GM23248 (cell line): Measurements from ENCODE around the gene BUD31. TPM values are rescaled to one million over a fixed set of nuclear protein-coding genes. Genes with fewer than 3 reads are reported as not detected.

Experiments
- DNase-seq: peaks from one replicate; pipeline ENCODE4 v3.0.0-alpha.2; 2015
- H2AFZ ChIP-seq: fragments of 200-600 bp; sonication (generic); 2 replicates; pipeline ENCODE4 v1.6.1; 2016; ENCODE audit warnings: antibody characterized with exemption
- H3F3A ChIP-seq: fragments of 200-600 bp; sonication (generic); 2 replicates; pipeline ENCODE4 v1.6.1; 2016; ENCODE audit warnings: mild to moderate bottlenecking, antibody characterized with exemption, mixed run types; ENCODE audit not compliant: insufficient read depth
- H3K27ac ChIP-seq: fragments of 200-600 bp; sonication (generic); 2 replicates; pipeline ENCODE4 v1.5.1; 2016; ENCODE audit warnings: mild to moderate bottlenecking
- H3K27me3 ChIP-seq: fragments of 200-600 bp; sonication (generic); replicated peaks from 2 replicates; pipeline ENCODE4 v1.6.1; 2016; ENCODE audit warnings: mild to moderate bottlenecking; ENCODE audit not compliant: insufficient read depth
- H3K36me3 ChIP-seq: fragments of 200-600 bp; sonication (generic); 2 replicates; pipeline ENCODE4 v1.6.1; 2016; ENCODE audit warnings: low read depth, mild to moderate bottlenecking
- H3K4me1 ChIP-seq: fragments of 200-600 bp; sonication (generic); 2 replicates; pipeline ENCODE4 v1.6.1; 2016; ENCODE audit warnings: mild to moderate bottlenecking; ENCODE audit not compliant: insufficient read depth
- H3K4me2 ChIP-seq: fragments of 200-600 bp; sonication (generic); one replicate; pipeline ENCODE4 v1.6.1; 2016; ENCODE audit warnings: mild to moderate bottlenecking; ENCODE audit not compliant: unreplicated experiment
- H3K4me3 ChIP-seq: fragments of 200-600 bp; sonication (generic); 2 replicates; pipeline ENCODE4 v1.5.1; 2016; ENCODE audit warnings: mild to moderate bottlenecking
- H3K79me2 ChIP-seq: fragments of 200-600 bp; sonication (generic); 2 replicates; pipeline ENCODE4 v1.6.1; 2016; ENCODE audit warnings: mild to moderate bottlenecking; ENCODE audit not compliant: insufficient read depth
- H3K9ac ChIP-seq: fragments of 200-600 bp; sonication (generic); 2 replicates; pipeline ENCODE4 v1.6.1; 2016; ENCODE audit warnings: mild to moderate bottlenecking
- H3K9me2 ChIP-seq: fragments of 200-600 bp; sonication (generic); 2 replicates; pipeline ENCODE4 v1.6.1; 2016; ENCODE audit warnings: mixed run types, mild to moderate bottlenecking, moderate library complexity; ENCODE audit not compliant: insufficient read depth
- H3K9me3 ChIP-seq: fragments of 200-600 bp; sonication (generic); one replicate; pipeline ENCODE4 v1.6.1; 2017; ENCODE audit warnings: low read depth
- H4K20me1 ChIP-seq: fragments of 200-600 bp; sonication (generic); 2 replicates; pipeline ENCODE4 v1.6.0; 2016; ENCODE audit not compliant: insufficient read depth
- EZH2 ChIP-seq: fragments of 200-600 bp; sonication (generic); IDR thresholded peaks from 2 replicates; pipeline ENCODE4 v1.6.1; 2018; ENCODE audit warnings: antibody characterized with exemption, mild to moderate bottlenecking; ENCODE audit not compliant: insufficient read depth, poor library complexity, severe bottlenecking
- EZH2phosphoT487 ChIP-seq: fragments of 200-600 bp; sonication (generic); IDR thresholded peaks from 2 replicates; pipeline ENCODE4 v1.6.1; 2018; ENCODE audit warnings: antibody characterized with exemption, moderate library complexity, mild to moderate bottlenecking, low read depth; ENCODE audit not compliant: insufficient read depth
- WGBS, 2 experiments: methylation state at CpG; one replicate each; pipeline ENCODE4 v1.1.6; 2015 to 2017; ENCODE audit warnings: low lambda C conversion rate in 2 of 2, low coverage in 1 of 2; ENCODE audit errors: missing lambda C conversion rate in 2 of 2; 5-methylcytosine and 5-hydroxymethylcytosine counted together
- in situ Hi-C: fragments of 300-500 bp; cut with MboI; formaldehyde crosslinking; loops from 2 replicates; pipeline ENCODE4 v1.15.0; 2020
- polyA plus RNA-seq: library from polyadenylated mRNA; unstranded; fragments of >200 nt; fragmentation: Nextera tagmentation; extraction: Ambion mirVana; gene quantifications from 2 replicates; pipeline ENCODE4 v1.2.1, GENCODE V29; 2016
- total RNA-seq: library from RNA; depleted of rRNA; stranded (reverse); fragments of >200 nt; shearing (Covaris generic); gene quantifications from 2 replicates; pipeline ENCODE4 v1.2.3, GENCODE V29; 2014

The BUD31 gene
- total and polyA plus RNA-seq, 2 experiments from 2014 or later: 71.8 to 318 TPM

GRCh38 chr7:99457050-99457649, 48.4 kb downstream of the BUD31 start:
- Histone ChIP-seq H3K9me2 (no peaks in the 10 kb centered on the region), H4K20me1 (peaks cover 5% of the 10 kb centered on the region; the same call in 1 of the 2 replicates), H3K4me3 (no peak overlapping the region), H3K4me1 (no peaks in the 10 kb centered on the region), H2AFZ (no peak overlapping the region), H3K27ac (no peak overlapping the region), H3K79me2 (peaks cover 75% of the 10 kb centered on the region), H3K36me3 (peaks cover 6% of the 10 kb centered on the region; the same call in 1 of the 2 replicates), H3K27me3 (no peaks in the 10 kb centered on the region), H3K9me3 (no peaks in the 10 kb centered on the region), H3K9ac (no peak overlapping the region), H3F3A (peaks cover 16% of the 10 kb centered on the region), H3K4me2 (no peak overlapping the region)
- DNase-seq: no peak
- 65 to 67% methylated on average over 5 to 6 of the region's 6 CpGs for WGBS, 2 experiments
- TF ChIP-seq EZH2phosphoT487 (no peak), EZH2 (no peak)
- in situ Hi-C loops: no loop called here

- Histone ChIP-seq H3K27ac (no peak overlapping the region), H3K4me3 (no peak overlapping the region), H3K4me2 (no peak overlapping the region), H3K9me2 (no peaks in the 10 kb centered on the region), H2AFZ (no peak overlapping the region), H3K79me2 (peaks cover 82% of the 10 kb centered on the region), H3K36me3 (peaks cover 6% of the 10 kb centered on the region; the same call in 1 of the 2 replicates), H4K20me1 (peaks cover 5% of the 10 kb centered on the region; the same call in 1 of the 2 replicates), H3K9me3 (no peaks in the 10 kb centered on the region), H3K9ac (no peak overlapping the region), H3K27me3 (no peaks in the 10 kb centered on the region), H3K4me1 (no peaks in the 10 kb centered on the region), H3F3A (peaks cover 16% of the 10 kb centered on the region)
- TF ChIP-seq EZH2phosphoT487 (no peak), EZH2 (no peak)
- 85 to 87% methylated on average over 26 of the region's 26 CpGs for WGBS, 2 experiments
- in situ Hi-C loops: no loop called here
- DNase-seq: no peak
Observed at GRCh38 chr7:99457650-99458493, 49.1 kb downstream of the BUD31 start.

- H3K36me3 ChIP-seq: peaks cover 16% of the 10 kb centered on the region; the same call in 1 of the 2 replicates
- in situ Hi-C loops: no loop called here
- H2AFZ ChIP-seq: no peak overlapping the region
- H3K27ac ChIP-seq: no peak overlapping the region
- H3K9me2 ChIP-seq: no peaks in the 10 kb centered on the region
- H3K4me2 ChIP-seq: no peak overlapping the region
- no peak overlapping the region for H3K4me3 ChIP-seq
- DNase-seq: peak; percentile 57
- no peaks in the 10 kb centered on the region for H3K4me1 ChIP-seq
- H4K20me1 ChIP-seq: peaks cover 8% of the 10 kb centered on the region; the same call in 1 of the 2 replicates
- H3K9me3 ChIP-seq: no peaks in the 10 kb centered on the region
- no peaks in the 10 kb centered on the region for H3K27me3 ChIP-seq
- WGBS, 2 experiments: 79 to 83% methylated on average over 8 of the region's 8 CpGs
- H3K9ac ChIP-seq: no peak overlapping the region
- TF ChIP-seq EZH2phosphoT487: no peak
- TF ChIP-seq EZH2: no peak
- peaks cover 93% of the 10 kb centered on the region for H3K79me2 ChIP-seq
- peaks cover 16% of the 10 kb centered on the region for H3F3A ChIP-seq
Observed at GRCh38 chr7:99459087-99459486, 50.3 kb downstream of the BUD31 start.

- Histone ChIP-seq H3K27ac (no peak overlapping the region), H3F3A (peaks cover 16% of the 10 kb centered on the region), H3K4me1 (peaks cover 8% of the 10 kb centered on the region; the same call in 1 of the 2 replicates), H3K27me3 (no peaks in the 10 kb centered on the region), H3K79me2 (peaks cover 97% of the 10 kb centered on the region), H3K9me3 (no peaks in the 10 kb centered on the region), H3K36me3 (peaks cover 18% of the 10 kb centered on the region; the same call in 1 of the 2 replicates), H3K9ac (no peak overlapping the region), H3K4me3 (no peak overlapping the region), H2AFZ (no peak overlapping the region), H3K4me2 (no peak overlapping the region), H4K20me1 (peaks cover 8% of the 10 kb centered on the region; the same call in 1 of the 2 replicates), H3K9me2 (no peaks in the 10 kb centered on the region)
- TF ChIP-seq EZH2 (no peak), EZH2phosphoT487 (no peak)
- in situ Hi-C loops: no loop called here
- WGBS, 2 experiments: 80% methylated on average over 11 of the region's 11 CpGs
- DNase-seq: no peak
Observed at GRCh38 chr7:99460651-99461050, 51.9 kb downstream of the BUD31 start.
